Activated naive CD8-positive, alpha-beta T cell treated with anti-CD3 and anti-CD28 coated beads, Interleukin-2, amount 50 U/mL, for 24 hours (primary cell): ENCODE data around the gene ZDHHC14.

Experiments used
- ATAC-seq: fragments of 150-1000 bp; cut with Tn5 transposase; one replicate; pipeline ENCODE4 v1.10.0; 2021
- DNase-seq: peaks from one replicate; pipeline ENCODE4 v3.0.0; 2021
- H3K27ac Mint-ChIP-seq: one replicate; pipeline ENCODE4 v1.8.0; 2021; ENCODE audit warnings: mild to moderate bottlenecking, mixed read lengths
- H3K27me3 Mint-ChIP-seq: one replicate; pipeline ENCODE4 v1.8.0; 2021; ENCODE audit warnings: mixed read lengths
- H3K36me3 Mint-ChIP-seq: one replicate; pipeline ENCODE4 v1.8.0; 2021; ENCODE audit warnings: low read depth, mixed read lengths
- H3K4me1 Mint-ChIP-seq: one replicate; pipeline ENCODE4 v1.8.0; 2021; ENCODE audit warnings: mixed read lengths
- H3K4me3 Mint-ChIP-seq: one replicate; pipeline ENCODE4 v1.8.0; 2021; ENCODE audit warnings: mild to moderate bottlenecking, moderate library complexity, mixed read lengths
- H3K9me3 Mint-ChIP-seq: one replicate; pipeline ENCODE4 v1.8.0; 2021; ENCODE audit warnings: mixed read lengths

Gene ZDHHC14

DNA sequence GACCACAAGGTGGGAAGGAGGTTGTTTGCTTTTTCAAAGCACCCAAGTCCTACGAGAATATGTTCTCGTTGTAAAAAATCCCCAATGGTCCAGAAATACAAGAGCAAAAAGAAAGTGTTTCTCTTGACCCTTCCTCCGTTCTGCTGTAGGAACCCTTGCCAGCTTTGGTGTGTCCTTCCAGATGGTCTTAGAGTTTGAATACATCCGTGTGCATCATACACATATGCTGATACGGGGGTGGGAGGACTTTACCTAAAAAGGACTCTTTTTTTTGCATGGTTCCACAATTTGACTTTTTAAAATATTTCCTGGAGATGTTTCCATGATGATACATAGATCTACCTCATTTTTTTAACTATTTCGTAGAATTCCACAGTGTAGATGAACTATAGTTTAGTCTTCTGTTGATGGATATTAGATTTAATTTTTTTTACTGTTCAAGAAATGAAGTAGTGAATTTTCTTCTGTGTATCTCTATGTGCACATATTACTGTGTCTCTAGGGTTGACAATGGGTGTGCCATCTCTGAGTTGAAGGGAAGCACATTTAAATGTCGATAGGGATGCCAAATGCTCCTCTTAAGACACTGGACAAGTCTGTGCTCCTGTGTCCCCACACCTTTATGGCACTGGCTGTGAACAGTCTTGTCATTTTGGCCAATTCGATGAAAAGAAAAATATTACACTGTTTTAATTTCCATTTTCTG is 259.9 kb downstream of the ZDHHC14 start:
- ATAC-seq (no peak), DNase-seq (no peak)
- no peak overlapping the region for H3K27ac Mint-ChIP-seq
- H3K4me1 Mint-ChIP-seq: peaks cover 3% of the 10 kb centered on the region
- H3K9me3 Mint-ChIP-seq: no peaks in the 10 kb centered on the region
- H3K36me3 Mint-ChIP-seq: no peaks in the 10 kb centered on the region
- H3K27me3 Mint-ChIP-seq: peaks cover 7% of the 10 kb centered on the region
- H3K4me3 Mint-ChIP-seq: no peak overlapping the region

DNA sequence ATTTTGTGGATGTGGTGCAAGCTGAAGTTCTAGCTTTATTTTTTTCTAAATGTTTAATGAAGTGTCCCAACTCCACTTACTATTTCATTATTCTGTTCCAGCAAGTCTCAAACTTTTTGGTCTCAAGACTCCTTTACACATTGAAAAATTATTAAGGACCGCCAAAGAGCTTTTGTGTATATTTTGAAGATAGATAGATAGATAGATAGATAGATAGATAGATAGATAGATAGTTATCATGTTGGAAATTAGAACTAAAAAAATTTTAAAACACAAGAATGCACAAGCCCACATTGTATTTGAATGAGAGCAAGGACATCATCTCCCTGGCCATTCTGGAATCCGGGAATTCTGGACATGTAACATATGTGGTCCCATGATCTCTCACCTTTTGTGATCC is 260.8 kb downstream of the ZDHHC14 start:
- H3K9me3 Mint-ChIP-seq: no peaks in the 10 kb centered on the region
- no peak for ATAC-seq
- H3K27ac Mint-ChIP-seq: no peak overlapping the region
- peaks cover 7% of the 10 kb centered on the region for H3K27me3 Mint-ChIP-seq
- H3K4me1 Mint-ChIP-seq: peaks cover 5% of the 10 kb centered on the region
- no peak overlapping the region for H3K4me3 Mint-ChIP-seq
- no peak for DNase-seq
- no peaks in the 10 kb centered on the region for H3K36me3 Mint-ChIP-seq

DNA sequence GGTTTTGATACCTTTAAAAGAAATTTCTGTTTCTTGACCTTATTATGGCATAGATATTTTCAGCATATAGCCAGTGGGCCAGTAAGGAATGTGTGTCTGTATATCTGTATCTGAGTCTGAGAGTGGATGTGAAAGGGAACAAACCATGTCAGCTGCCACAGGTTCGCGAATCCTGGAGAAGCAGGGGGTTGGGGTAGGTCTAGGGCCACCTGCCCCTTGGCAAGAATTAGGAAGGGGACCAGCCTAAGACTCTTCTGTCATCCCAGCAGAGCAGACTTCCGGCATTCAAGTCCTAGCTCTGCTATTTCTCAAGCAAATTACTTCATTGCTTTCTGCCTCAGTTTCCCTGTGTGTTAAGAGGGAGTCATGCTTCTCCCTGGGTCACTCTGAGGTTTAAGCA is 261.7 kb downstream of the ZDHHC14 start:
- Mint-ChIP-seq H3K36me3 (peaks cover 2% of the 10 kb centered on the region), H3K27me3 (peaks cover 6% of the 10 kb centered on the region), H3K4me3 (no peak overlapping the region), H3K9me3 (no peaks in the 10 kb centered on the region), H3K4me1 (peaks cover 12% of the 10 kb centered on the region), H3K27ac (no peak overlapping the region)
- DNase-seq: no peak
- ATAC-seq: no peak

DNA sequence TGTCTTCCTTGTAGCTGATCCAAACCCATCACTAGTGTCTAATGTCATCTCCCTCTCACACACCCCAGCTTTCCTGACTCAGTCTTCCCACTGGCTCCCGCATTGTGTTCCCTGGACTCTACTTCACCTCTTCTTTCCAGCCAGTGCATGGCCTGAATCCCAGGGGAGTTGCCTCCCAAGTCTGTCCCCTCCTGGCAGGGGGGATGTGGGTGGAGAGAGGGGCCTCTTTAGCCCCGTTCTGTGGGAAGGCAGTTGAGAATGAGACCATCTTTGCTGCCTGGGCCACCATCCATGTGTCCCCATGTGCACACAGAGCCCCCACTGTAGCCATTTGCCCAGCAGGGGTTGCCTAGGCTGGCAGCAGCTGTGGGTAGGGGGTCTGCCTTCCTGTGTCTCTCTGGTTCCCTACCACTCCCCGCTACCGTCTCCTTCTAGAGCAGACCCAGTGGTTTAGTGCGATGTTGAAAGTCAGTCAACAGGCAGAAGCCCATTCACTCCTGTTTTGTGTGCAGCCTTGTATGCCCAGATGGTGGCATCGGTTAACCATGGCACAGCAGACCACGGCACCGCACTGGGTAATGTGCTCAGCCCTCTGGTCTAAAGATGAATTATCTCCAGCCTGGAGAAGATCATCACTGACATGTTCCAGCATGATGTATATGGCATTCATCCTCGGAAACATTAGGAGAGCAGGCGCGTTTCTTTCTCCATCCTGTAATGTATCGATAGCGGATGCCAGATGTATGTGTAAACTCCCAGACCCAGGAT is 263.2 kb downstream of the ZDHHC14 start:
- ATAC-seq: peak; percentile 66
- Mint-ChIP-seq H3K27ac (no peak overlapping the region), H3K4me1 (peaks cover 19% of the 10 kb centered on the region), H3K36me3 (peaks cover 2% of the 10 kb centered on the region), H3K9me3 (no peaks in the 10 kb centered on the region), H3K4me3 (no peak overlapping the region), H3K27me3 (peaks cover 5% of the 10 kb centered on the region)
- peak; percentile 33 for DNase-seq

DNA sequence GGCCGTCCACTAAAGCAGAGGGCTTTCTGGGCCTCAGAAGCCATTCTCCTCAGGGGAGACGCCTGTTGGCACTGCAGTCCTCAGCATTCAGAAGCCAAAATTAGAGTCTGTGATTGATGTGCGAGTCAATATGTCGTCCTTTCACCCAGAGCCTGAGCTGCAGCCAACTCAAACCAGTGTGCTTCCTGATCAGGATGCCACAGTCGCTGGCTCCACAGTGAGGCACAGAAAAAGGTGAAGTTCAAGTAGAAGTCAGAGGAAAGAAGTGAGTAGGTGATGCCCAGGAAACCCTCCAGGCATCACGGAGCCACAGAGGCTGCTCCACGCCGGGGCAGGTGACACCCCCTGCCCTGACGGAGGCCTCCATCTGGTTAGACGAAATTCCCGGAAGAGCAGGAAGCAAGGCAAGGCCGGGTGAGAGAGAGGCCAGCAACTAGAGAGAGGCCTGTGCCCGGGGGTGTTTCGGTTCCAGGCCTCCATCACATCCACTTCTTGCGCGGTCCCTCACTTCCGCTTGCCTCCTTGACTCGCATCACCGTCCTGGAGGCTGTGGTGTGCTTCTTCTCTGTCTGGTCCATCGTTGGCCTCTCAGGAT is 264.3 kb downstream of the ZDHHC14 start:
- H3K27ac Mint-ChIP-seq: no peak overlapping the region
- H3K36me3 Mint-ChIP-seq: peaks cover 2% of the 10 kb centered on the region
- peaks cover 2% of the 10 kb centered on the region for H3K27me3 Mint-ChIP-seq
- peaks cover 15% of the 10 kb centered on the region for H3K4me1 Mint-ChIP-seq
- DNase-seq (no peak), ATAC-seq (no peak)
- H3K4me3 Mint-ChIP-seq: no peak overlapping the region
- no peaks in the 10 kb centered on the region for H3K9me3 Mint-ChIP-seq

DNA sequence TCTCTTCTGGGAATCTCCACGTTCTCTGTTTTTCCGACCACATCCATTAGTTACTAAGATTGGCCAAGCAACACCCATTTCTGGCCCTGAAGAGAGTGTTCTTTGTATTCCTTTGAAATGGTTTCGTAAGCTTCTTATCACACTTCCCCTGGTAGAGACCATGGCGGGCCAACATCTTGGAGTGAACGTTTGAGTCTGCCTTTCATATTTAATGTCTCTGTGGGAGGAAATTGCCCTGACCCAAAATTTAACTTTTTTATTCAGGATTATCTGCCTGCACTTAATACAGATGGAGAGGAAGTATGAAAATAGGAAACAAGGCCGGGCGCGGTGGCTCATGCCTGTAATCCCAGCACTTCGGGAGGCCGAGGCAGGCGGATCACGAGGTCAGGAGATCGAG is 265.0 kb downstream of the ZDHHC14 start:
- peaks cover 2% of the 10 kb centered on the region for H3K27me3 Mint-ChIP-seq
- no peak for DNase-seq
- no peak overlapping the region for H3K27ac Mint-ChIP-seq
- H3K4me1 Mint-ChIP-seq: peaks cover 15% of the 10 kb centered on the region
- no peak overlapping the region for H3K4me3 Mint-ChIP-seq
- H3K36me3 Mint-ChIP-seq: peaks cover 2% of the 10 kb centered on the region
- no peak for ATAC-seq
- no peaks in the 10 kb centered on the region for H3K9me3 Mint-ChIP-seq

DNA sequence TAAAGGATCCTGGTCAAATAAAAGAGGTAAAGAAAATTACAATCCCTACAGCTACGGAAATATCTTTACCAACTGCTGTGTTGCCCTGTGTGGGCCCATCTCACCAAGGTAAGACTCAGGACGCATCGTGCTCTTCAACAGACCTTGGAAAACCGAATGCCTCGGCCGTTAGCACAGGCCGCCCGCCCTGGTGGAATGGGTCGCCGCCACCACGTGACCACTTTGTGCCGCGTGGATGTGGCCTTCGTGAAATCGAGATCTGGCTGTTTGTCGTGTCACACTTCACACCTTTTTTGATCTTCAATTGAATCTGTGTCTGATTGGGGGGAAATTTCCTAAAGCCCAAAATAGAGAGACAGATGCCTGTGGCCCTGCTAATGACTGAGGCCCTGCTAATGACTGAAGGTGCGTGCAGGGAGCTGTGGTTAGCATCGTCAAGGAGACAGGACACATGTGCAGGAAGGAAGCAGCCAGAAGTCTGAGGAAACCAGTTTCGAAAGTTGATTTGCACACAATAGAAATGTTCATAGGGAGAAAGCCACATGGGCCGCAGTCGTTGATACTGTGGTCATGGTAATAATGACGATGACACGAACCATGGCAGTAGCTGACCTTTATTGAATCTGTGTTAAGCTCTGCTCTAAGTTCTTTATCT is 266.4 kb downstream of the ZDHHC14 start:
- Mint-ChIP-seq H3K4me1 (peaks cover 15% of the 10 kb centered on the region), H3K36me3 (peaks cover 2% of the 10 kb centered on the region), H3K4me3 (no peak overlapping the region), H3K27ac (peak overlapping the region; percentile 26), H3K27me3 (peaks cover 2% of the 10 kb centered on the region), H3K9me3 (no peaks in the 10 kb centered on the region)
- peak; percentile 37 for ATAC-seq
- no peak for DNase-seq

DNA sequence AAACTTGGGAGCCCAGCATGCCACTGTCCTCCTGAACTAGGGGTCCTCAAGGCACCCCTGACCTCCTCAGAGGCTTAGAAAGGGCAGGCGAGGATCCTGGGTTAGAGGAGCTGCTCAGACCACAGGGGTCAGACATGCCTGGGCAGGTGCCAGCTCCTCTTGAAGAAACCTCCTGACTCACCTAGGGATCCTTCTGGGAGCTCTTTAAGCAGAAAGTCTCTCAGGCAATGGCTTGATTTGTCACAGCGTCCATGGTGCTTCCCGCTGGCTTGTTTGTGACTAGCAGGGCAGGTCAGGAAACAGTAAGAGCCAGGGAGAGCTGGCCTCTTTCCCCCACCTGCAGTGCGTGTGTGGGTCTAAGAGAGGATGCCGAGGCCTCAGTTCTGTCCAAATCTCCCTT is 267.6 kb downstream of the ZDHHC14 start:
- H3K27ac Mint-ChIP-seq: no peak overlapping the region
- H3K9me3 Mint-ChIP-seq: no peaks in the 10 kb centered on the region
- no peak for DNase-seq
- no peak for ATAC-seq
- H3K4me1 Mint-ChIP-seq: peaks cover 15% of the 10 kb centered on the region
- no peak overlapping the region for H3K4me3 Mint-ChIP-seq
- peaks cover 2% of the 10 kb centered on the region for H3K27me3 Mint-ChIP-seq
- H3K36me3 Mint-ChIP-seq: peaks cover 2% of the 10 kb centered on the region

DNA sequence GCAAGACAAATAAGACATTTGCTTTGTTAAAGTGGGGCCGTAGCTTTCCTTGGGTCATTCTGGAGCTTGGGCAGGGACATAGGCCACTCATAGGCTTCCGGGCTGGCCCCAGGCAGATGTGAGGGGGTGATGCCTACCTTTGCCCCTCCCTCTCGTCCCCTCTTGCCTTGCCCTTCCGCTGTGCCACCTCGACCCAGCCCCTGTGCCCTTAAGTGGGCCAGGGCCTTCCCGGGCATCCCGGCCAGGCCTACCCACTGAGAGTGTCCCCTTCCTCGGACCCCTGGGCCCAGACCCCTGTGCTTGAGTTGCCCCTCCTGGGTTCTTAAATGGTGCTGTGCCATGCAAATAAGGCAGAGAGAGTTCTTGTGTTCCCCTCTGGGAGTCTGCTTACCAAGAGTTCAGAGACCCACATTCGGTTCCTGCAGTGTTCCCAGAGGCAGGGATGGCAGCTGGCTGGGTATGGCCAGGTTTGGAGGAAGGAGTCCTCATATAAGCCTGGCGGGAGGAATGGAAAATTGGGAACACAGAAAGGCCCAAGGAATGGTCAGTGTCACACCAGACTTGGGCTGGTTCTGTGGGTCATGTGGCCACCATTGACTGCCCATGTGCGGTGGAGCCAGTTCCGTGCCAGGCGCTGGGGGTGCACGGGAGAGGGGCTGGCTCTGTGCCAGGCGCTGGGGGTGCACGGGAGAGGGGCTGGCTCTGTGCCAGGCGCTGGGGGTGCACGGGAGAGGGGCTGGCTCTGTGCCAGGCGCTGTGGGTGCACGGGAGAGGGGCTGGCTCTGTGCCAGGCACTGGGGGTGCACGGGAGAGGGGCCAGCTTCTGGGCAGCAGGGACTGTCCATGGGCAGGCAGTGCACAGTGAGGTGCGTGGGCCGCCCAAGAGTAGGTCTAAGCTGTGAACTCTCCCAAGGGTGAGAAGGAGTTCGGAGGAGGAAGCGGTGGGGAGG is 268.6 kb downstream of the ZDHHC14 start:
- H3K4me1 Mint-ChIP-seq: peaks cover 15% of the 10 kb centered on the region
- no peaks in the 10 kb centered on the region for H3K9me3 Mint-ChIP-seq
- ATAC-seq (no peak), DNase-seq (no peak)
- H3K27me3 Mint-ChIP-seq: peaks cover 2% of the 10 kb centered on the region
- no peak overlapping the region for H3K4me3 Mint-ChIP-seq
- H3K36me3 Mint-ChIP-seq: peaks cover 2% of the 10 kb centered on the region
- H3K27ac Mint-ChIP-seq: no peak overlapping the region

DNA sequence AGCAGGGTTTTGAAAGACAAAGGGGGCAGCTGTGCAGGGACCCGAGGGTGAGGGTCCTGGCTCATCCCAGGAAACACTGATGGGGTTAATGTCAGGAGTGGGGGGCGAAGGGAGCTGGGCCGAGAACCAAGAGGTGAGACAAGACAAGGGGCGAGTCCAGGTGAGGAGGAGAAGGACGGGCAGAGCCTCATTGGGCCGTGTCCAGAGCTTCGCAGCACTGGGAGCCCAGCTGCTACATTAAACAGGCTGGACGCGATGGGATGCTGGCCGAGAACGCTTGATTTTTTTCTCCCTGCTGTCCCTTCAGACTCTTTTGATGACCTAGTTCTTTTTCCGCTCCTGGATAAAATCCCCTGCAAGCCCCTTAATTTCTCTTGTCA is 269.3 kb downstream of the ZDHHC14 start:
- H3K9me3 Mint-ChIP-seq: no peaks in the 10 kb centered on the region
- H3K4me1 Mint-ChIP-seq: peaks cover 15% of the 10 kb centered on the region
- no peak for ATAC-seq
- H3K27ac Mint-ChIP-seq: no peak overlapping the region
- no peak for DNase-seq
- H3K36me3 Mint-ChIP-seq: peaks cover 2% of the 10 kb centered on the region
- H3K4me3 Mint-ChIP-seq: no peak overlapping the region
- H3K27me3 Mint-ChIP-seq: peaks cover 2% of the 10 kb centered on the region

DNA sequence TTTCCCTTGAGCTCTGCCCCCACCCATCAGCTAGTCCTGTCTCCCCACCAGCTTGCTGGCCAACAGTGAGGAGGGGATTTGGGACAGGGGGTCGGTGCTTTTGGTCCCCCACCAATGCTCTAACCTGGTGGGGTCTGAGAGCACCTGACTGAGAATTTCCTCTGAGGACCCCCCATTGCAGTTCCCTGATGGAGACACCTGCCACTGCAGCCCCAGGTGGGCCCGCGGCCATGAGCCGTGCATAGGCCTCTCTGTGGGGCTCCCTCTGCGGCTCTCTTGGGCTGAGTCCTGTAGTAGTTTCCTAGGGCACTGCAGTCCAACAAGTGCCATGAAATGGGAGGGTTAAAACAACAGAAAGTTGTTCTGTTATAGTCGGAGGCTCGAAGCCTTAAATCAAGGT is 269.8 kb downstream of the ZDHHC14 start:
- H3K9me3 Mint-ChIP-seq: no peaks in the 10 kb centered on the region
- H3K27me3 Mint-ChIP-seq: peaks cover 2% of the 10 kb centered on the region
- DNase-seq (no peak), ATAC-seq (no peak)
- peaks cover 2% of the 10 kb centered on the region for H3K36me3 Mint-ChIP-seq
- H3K4me3 Mint-ChIP-seq: no peak overlapping the region
- no peak overlapping the region for H3K27ac Mint-ChIP-seq
- H3K4me1 Mint-ChIP-seq: peaks cover 15% of the 10 kb centered on the region

DNA sequence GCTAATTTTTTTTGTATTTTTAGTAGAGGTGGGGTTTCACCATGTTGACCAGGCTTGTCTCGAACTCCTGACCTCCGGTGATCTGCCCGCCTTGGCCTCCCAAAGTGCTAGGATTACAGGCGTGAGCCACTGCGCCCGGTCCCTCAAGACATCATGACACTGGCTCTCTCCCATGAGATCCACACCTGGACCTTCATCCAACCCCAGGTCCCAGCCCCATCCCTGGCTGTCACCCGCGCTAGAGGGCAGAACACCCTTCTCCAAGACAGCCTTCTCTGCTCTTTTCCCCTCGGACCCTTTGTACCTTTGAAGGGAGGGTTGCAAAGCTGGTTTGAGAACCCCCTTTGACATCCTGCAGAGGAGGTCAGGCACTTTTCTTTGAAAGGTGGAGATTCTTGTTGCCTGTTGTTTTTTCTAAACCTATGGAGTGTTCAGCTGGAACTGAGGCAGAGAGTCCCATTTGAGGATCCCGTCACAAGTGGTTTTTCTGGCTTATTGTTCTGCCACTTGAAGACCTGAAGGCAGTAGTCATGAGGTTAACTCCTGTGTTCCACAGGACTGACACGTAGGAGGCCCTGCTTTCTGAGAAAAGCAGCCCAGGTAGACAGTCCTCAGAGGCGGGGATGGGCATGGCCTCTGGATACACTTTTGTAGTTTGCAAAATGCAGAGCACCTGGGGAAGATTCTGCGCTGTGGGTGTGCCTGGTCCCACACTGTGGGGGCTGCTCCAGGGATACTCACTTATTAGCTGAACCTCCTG is 270.9 kb downstream of the ZDHHC14 start:
- Mint-ChIP-seq H3K36me3 (peaks cover 1% of the 10 kb centered on the region), H3K4me3 (no peak overlapping the region), H3K9me3 (no peaks in the 10 kb centered on the region), H3K4me1 (peaks cover 14% of the 10 kb centered on the region), H3K27ac (no peak overlapping the region), H3K27me3 (peaks cover 2% of the 10 kb centered on the region)
- no peak for ATAC-seq
- DNase-seq: no peak

DNA sequence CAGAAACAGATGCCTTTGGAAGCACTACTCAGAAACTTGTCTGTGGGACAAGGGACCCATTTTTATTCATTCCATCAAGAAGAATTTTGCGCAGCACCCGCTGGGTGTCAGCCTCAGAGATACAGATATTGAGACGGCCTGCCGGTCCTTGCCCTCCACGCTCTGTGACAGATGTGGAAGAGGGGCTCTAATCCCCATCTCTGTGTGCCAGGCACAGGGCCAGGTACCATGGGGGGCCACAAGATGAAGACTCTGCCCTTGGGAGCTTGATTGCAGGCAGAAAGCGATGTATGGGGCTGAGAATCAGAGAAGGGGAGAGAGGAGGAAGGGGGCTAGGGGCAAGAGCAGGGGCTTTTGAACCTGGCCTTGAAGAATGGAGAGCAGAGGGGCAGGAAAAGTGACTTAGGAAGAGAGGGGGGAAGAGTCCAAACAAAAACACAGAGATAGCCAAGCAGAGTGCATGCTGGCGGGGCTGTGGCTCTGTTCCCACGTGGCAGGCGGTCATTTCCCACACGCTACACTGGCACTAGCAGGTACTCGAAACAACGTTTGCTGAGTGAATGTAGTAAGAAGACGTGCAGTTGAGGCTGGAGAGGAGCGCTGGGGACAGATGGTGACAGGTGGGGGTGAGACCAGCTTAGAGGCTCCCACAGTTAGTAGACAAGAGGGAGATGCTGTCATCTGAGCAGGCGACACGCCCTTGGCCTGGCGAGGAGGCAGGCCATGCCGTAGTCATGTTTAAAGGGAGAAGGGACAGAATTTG is 271.8 kb downstream of the ZDHHC14 start:
- ATAC-seq: no peak
- no peaks in the 10 kb centered on the region for H3K9me3 Mint-ChIP-seq
- no peak overlapping the region for H3K27ac Mint-ChIP-seq
- H3K27me3 Mint-ChIP-seq: peaks cover 2% of the 10 kb centered on the region
- peaks cover 6% of the 10 kb centered on the region for H3K4me1 Mint-ChIP-seq
- no peak for DNase-seq
- no peaks in the 10 kb centered on the region for H3K36me3 Mint-ChIP-seq
- no peak overlapping the region for H3K4me3 Mint-ChIP-seq
